ENCODE data around the gene FOXO3. TPM values are rescaled to one million over a fixed set of nuclear protein-coding genes. Genes with fewer than 3 reads are reported as not detected.
A peak's percentile ranks its signal among the peaks of the same experiment; 100 is the strongest.

FOXO3 gene
- total RNA-seq, 3 donors from 2014 or later (not counting 1 experiment from before 2014, with no cell fraction given): 43.1 to 70.4 (median 51.3) TPM

- Mint-ChIP-seq H3K4me3 (no peak overlapping the region), H3K27me3 (ENCODE audit: low read depth in 2 of 2) (no peaks in the 10 kb centered on the region), H3K36me3 (peaks cover 7% of the 10 kb centered on the region), H3K9me3 (peaks cover 2% of the 10 kb centered on the region in 2 donors), H3K27ac (peak overlapping the region in 1 of 2 donors; percentile 23), H3K4me1 (peaks cover 66 to 76% of the 10 kb centered on the region in 2 donors)
- WGBS (ENCODE audit: insufficient coverage): 89% methylated on average over 5 of the region's 7 CpGs
- H3K9me3 ChIP-seq (ENCODE audit: control insufficient read depth, insufficient read depth, low read length): no peaks in the 10 kb centered on the region
- H3K27ac ChIP-seq (ENCODE audit: low read length): no peak overlapping the region
- no peaks in the 10 kb centered on the region for H3K27me3 ChIP-seq (ENCODE audit: control insufficient read depth, insufficient read depth, low read length)
- no peak overlapping the region for H3K4me3 ChIP-seq (ENCODE audit: low read length)
- intact Hi-C loops (cut with micrococcal nuclease): no loop called here
- no peaks in the 10 kb centered on the region for H3K36me3 ChIP-seq (ENCODE audit: control insufficient read depth, insufficient read depth, low read length)
- TF ChIP-seq CTCF (IDR thresholded peaks at IDR 0.05): no peak
- ATAC-seq (no peak), DNase-seq (no peak)
- H3K4me1 ChIP-seq (ENCODE audit: control insufficient read depth, insufficient read depth, low read length): no peaks in the 10 kb centered on the region
Measured at GRCh38 chr6:108608453-108609275, 47.9 kb downstream of the FOXO3 start.

DNA sequence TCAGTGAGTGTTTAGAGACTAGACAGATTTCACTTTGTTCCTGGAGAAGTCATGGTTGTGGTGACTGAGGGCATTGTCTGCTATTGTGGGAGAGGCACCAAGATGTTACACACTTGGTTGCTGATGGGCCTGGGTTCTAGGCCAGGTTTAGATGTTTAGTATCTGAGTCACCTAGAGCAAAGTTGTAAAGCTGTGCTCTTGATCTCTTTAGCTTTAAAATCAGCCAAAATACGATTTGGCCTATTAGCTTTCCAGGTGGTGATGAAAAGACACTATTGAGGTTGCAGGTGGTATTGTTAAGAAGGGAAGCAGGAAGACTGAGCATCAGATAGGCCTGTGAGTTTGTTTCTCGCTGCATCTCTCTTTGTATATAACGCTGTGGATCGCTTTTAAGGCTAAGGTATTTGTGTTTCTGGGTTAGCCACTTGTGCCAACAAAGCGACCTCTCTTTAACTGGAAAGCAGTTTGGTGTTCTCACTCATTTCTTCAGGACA, 48.6 kb downstream of the FOXO3 start:
- no peak overlapping the region for H3K4me3 ChIP-seq (ENCODE audit: low read length)
- no peak overlapping the region for H3K27ac ChIP-seq (ENCODE audit: low read length)
- intact Hi-C loops (cut with micrococcal nuclease): no loop called here
- 84% methylated on average over 5 of the region's 5 CpGs for WGBS (ENCODE audit: insufficient coverage)
- H3K4me1 ChIP-seq (ENCODE audit: control insufficient read depth, insufficient read depth, low read length): no peaks in the 10 kb centered on the region
- H3K27me3 Mint-ChIP-seq (ENCODE audit: low read depth in 2 of 2): no peaks in the 10 kb centered on the region
- H3K9me3 ChIP-seq (ENCODE audit: control insufficient read depth, insufficient read depth, low read length): no peaks in the 10 kb centered on the region
- H3K4me1 Mint-ChIP-seq: peaks cover 65 to 80% of the 10 kb centered on the region in 2 donors
- DNase-seq: no peak
- TF ChIP-seq CTCF (IDR thresholded peaks at IDR 0.05): no peak
- H3K9me3 Mint-ChIP-seq: peaks cover 2% of the 10 kb centered on the region in 2 donors
- no peak overlapping the region for H3K4me3 Mint-ChIP-seq
- peaks cover 7% of the 10 kb centered on the region for H3K36me3 Mint-ChIP-seq
- H3K27ac Mint-ChIP-seq: peak overlapping the region in 1 of 2 donors; percentile 23
- no peak for ATAC-seq
- no peaks in the 10 kb centered on the region for H3K36me3 ChIP-seq (ENCODE audit: control insufficient read depth, insufficient read depth, low read length)
- no peaks in the 10 kb centered on the region for H3K27me3 ChIP-seq (ENCODE audit: control insufficient read depth, insufficient read depth, low read length)

GRCh38 chr6:108610270-108610839, 49.6 kb downstream of the FOXO3 start:
- H3K9me3 Mint-ChIP-seq: peaks cover 2% of the 10 kb centered on the region in 2 donors
- no peak for DNase-seq
- WGBS (ENCODE audit: insufficient coverage): 81% methylated on average over 2 of the region's 3 CpGs
- no peak overlapping the region for H3K27ac Mint-ChIP-seq
- no peak for ATAC-seq
- no peak overlapping the region for H3K4me3 Mint-ChIP-seq
- peaks cover 66 to 81% of the 10 kb centered on the region in 2 donors for H3K4me1 Mint-ChIP-seq
- H3K27ac ChIP-seq (ENCODE audit: low read length): no peak overlapping the region
- H3K27me3 ChIP-seq (ENCODE audit: control insufficient read depth, insufficient read depth, low read length): no peaks in the 10 kb centered on the region
- H3K36me3 Mint-ChIP-seq: peaks cover 7% of the 10 kb centered on the region
- intact Hi-C loops (cut with micrococcal nuclease): no loop called here
- H3K4me3 ChIP-seq (ENCODE audit: low read length): no peak overlapping the region
- no peaks in the 10 kb centered on the region for H3K9me3 ChIP-seq (ENCODE audit: control insufficient read depth, insufficient read depth, low read length)
- no peaks in the 10 kb centered on the region for H3K27me3 Mint-ChIP-seq (ENCODE audit: low read depth in 2 of 2)
- H3K4me1 ChIP-seq (ENCODE audit: control insufficient read depth, insufficient read depth, low read length): no peaks in the 10 kb centered on the region
- H3K36me3 ChIP-seq (ENCODE audit: control insufficient read depth, insufficient read depth, low read length): no peaks in the 10 kb centered on the region
- no peak for TF ChIP-seq CTCF (IDR thresholded peaks at IDR 0.05)
